Heart left ventricle (tissue), 13 donors: ENCODE measurements around the gene DNAJB13.

ENCODE experiments used
- POLR2A ChIP-seq, 2 donors: fragments of 450-650 bp; IDR thresholded peaks; one replicate each; pipeline ENCODE4 v1.6.1; 2017; ENCODE audit warnings: antibody characterized with exemption in 2 of 2, mild to moderate bottlenecking in 2 of 2, moderate library complexity in 2 of 2
- TF ChIP-seq, protein P1 (sequence below), 12 donors: fragments of 200-600 bp; sonication (generic) in 4 of 12; IDR thresholded peaks; one replicate each; pipeline versions ENCODE4 v1.5.0 to v1.8.0; 2018 to 2022; ENCODE audit warnings: antibody characterized with exemption in 12 of 12, mild to moderate bottlenecking in 5 of 12
- donor health status: ischemic (EF 13 %, LVEDD 7.1; RV severe dilation, severe dysfunction).
- donor health status: DM: no; HTN: yes; CAD: no.
- donor health status: DM: no; HTN: no; CAD: no.
- donor health status: ischemic (EF 25% LVEDD 6.9; RV normal size, moderate dysfunction).
- donor health status: ischemic (EF 25% LVEDD 5.7; RV mildly dilated, moderate dysfunction).
- donor health status: ischemic (EF 35%, LVEDD 5.7; RV mildly dilated, moderate dysfunction).
- donor health status: nonischemic (EF 11% LVEDD 7.7; RV severe dilation, severe dysfunction).
- donor health status: DM: yes; HTN: yes; CAD: no.
- donor health status: PGD.
- donor health status: ischemic (EF 29% LVEDD 5.4; RV normal size, mild dysfunction).
- donor health status: nonischemic (EF 23%, LVEDD 6.1; RV moderate dilation, normal function).

DNA sequence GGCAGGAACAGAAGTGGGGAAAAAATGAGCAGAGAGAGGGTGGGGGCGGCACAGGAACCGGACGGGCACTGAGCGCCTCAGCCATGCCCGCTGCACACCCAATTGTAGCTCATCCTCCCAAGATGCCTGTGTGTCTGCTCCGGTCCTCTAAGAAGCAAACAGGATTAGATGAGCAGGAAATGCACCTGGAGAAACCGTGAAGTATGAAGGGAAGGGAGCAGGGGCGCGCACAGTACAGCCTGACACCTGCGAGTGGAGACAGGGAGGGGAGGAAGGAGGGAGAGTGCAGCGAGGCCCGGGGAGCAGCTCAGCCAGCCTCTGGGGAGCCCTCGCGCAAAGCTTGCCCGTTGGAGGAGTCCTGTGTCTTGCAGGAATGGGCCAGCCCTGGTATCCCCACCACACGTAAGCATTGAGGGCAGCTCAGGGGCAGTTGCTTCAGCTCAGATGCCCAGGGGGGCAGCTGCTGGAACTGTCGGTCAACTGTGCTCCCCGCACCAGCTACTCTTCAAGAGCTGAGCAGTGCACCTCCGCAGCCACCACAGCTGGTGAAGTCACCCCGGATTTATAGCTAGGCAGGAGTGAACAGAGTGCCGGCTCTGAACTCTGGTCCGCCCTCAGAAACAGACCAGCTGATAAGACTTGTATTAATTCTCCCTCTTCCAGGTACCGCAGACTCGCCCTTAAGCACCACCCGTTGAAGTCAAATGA lies 7.0 kb downstream of the DNAJB13 start:
- TF ChIP-seq POLR2A (IDR thresholded peaks at IDR 0.05) = no peak
- TF ChIP-seq, protein P1, sequence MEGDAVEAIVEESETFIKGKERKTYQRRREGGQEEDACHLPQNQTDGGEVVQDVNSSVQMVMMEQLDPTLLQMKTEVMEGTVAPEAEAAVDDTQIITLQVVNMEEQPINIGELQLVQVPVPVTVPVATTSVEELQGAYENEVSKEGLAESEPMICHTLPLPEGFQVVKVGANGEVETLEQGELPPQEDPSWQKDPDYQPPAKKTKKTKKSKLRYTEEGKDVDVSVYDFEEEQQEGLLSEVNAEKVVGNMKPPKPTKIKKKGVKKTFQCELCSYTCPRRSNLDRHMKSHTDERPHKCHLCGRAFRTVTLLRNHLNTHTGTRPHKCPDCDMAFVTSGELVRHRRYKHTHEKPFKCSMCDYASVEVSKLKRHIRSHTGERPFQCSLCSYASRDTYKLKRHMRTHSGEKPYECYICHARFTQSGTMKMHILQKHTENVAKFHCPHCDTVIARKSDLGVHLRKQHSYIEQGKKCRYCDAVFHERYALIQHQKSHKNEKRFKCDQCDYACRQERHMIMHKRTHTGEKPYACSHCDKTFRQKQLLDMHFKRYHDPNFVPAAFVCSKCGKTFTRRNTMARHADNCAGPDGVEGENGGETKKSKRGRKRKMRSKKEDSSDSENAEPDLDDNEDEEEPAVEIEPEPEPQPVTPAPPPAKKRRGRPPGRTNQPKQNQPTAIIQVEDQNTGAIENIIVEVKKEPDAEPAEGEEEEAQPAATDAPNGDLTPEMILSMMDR (IDR thresholded peaks at IDR 0.05) = no peak
